Stimulated activated CD8-positive, alpha-beta memory T cell treated with anti-CD3 and anti-CD28 coated beads, Interleukin-12 subunit alpha, Interleukin-12 subunit beta, amount 100 ng/mL, for 24 hours (primary cell): ENCODE data around the gene NAPEPLD.
"Not testable (repeated sequence)": the region's sequence is repeated elsewhere in the genome, so short reads cannot be mapped to it uniquely, and the experiment has no call there.

ENCODE experiments used
- DNase-seq: peaks from one replicate; pipeline ENCODE4 v3.0.0-alpha.2; 2020; ENCODE audit errors: extremely low read depth

Gene NAPEPLD

DNA sequence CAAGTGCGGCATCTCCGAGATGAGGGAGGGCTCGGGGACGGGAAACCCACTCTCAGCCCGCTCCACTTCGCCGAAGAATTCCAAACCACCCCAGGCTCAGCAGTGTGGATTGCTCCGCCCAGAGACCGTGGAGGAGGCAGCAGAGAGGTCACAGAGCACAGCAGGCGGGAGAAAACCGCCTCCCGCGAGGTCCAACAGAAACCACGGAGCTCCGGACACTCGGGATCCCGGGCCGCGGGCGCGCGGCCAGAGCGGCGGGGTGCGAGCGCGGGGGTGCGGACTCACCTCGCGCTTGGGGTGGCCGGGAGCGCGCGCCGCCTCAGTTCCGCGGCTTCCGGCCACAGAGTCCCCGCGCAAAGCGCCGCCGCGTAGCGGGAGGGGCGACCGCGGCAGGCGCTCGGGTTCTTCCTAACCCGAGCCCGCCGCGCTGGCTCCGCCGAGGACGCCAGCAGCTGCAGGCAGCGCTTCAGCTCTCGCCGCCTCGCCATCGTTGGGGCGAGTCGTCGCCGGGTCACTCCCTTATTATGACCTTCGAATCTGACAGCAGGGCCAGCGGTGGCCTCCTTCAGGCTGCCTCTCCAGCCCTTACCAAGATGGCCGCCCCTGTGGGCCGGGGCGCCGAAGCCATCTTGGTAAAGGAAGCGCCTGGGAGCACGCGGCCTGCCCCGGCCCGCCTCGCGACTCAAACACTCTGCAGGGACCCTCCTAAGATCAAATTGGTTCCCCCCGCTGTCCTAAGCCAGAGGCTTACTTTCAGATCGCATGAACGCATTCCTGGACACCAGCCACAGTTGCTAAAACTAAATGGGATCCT, at the start of gene NAPEPLD:
NAPEPLD (minus strand) TSS at position 106 of the 814 bp plus-strand sequence. CDS start 20,323 bp downstream, outside the sequence.
- DNase-seq: peak; percentile 34

DNA sequence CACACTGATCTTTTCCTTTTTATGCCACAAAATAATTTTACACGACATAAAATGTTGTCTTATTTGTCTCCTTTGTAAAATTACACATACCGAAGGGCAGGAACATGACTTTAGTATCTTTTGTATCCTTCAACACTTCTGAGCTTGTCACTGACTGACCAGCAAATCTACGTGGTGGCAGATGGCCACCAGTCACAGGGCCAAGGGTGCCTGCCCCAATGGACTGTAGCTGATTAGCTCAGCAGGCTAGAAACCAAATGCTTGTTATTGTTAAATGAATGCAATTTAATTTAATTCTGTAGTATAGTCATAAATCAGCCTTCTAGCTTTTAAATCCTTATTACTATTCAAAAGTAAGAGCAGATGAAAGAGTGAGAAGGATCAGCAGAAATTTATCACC, 49.2 kb upstream of the NAPEPLD start:
- not testable (repeated sequence) for DNase-seq

DNA sequence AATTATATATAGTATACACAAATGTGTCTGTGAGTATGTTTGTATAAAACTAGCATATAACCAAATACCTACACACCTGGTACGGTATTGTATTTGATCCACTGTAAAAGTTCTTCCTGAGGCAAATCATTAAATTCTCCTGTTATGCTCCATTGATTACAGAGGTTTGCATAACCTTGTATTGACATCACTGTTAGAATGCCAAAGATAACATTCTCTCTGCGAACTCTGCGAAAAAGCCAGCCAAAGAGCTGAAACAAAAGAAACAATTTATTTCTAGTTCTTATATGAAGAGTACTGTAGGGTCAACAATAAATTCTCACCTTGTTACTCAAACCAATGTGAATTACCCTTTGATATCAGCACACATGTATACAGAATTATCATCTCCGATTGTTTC, 46.5 kb upstream of the NAPEPLD start:
- not testable (repeated sequence) for DNase-seq

DNA sequence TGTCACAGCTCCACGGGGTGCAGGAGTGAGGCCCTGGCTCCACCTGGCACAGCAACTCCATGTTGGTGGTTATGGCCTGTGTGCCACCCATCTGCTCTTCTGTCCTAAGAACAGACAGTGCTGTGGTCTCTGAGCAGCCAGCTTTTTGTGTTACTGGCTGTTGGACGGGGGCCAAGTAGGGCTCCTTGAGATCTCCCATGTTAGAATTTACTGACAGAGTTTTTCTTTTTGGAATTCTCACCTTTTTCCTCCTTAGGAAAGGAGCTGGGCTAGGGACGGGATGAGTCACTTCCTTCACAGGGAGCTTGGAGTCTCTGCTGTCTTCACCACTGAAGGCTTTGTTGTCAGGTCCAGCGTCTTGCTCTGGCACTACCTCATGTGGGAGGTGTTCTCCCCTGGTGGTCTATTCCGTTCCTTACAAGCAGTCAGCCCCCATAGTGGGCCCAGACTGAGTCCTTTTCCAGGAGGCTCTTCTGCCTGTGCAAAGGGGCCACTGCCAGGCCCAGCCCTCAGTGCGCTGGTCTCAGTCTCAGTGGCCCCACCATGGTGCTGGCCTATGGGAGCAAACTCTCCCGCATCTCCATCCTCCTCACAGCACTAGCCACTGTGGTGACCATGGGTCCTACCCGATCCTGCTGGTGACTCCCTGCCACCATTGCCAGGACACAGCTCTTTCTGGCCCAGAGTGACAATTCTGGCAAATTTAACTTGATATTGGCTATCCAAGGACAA, 23.7 kb upstream of the NAPEPLD start:
- DNase-seq: not testable (repeated sequence)

DNA sequence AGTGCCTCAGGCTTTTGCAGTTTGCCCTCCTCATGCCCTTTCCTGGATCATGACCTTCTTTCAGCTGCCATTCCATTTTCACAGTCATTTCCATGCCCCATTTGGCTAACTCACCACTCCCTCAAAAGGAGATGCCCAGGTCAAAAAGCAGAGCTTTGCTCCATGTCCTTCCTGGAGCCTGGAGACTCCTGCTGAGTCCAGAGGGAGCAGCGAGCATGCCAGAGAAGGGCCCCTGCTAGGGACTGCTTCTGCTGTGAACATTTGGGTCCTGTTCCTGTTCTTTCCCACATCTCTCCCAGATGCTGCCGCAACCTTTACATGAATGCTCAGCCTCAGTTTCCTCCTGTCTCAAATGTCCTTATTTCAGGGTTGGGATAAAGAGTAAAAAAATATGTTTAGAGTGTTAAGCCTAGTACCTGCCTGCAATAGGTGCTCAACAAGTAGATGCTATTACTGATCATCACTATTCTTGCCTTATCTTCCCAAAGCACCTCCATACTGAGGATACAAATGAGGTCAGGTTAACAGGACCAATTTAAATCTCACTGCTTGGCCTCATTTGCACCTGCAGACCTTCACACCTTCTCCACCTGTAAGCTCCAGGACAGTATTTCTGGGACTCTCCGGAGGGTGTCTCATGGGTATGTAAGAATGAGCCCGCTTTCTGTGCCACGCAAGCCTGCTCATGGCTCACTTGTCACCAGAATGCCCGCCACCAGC, 23.0 kb upstream of the NAPEPLD start:
- DNase-seq: not testable (repeated sequence)

DNA sequence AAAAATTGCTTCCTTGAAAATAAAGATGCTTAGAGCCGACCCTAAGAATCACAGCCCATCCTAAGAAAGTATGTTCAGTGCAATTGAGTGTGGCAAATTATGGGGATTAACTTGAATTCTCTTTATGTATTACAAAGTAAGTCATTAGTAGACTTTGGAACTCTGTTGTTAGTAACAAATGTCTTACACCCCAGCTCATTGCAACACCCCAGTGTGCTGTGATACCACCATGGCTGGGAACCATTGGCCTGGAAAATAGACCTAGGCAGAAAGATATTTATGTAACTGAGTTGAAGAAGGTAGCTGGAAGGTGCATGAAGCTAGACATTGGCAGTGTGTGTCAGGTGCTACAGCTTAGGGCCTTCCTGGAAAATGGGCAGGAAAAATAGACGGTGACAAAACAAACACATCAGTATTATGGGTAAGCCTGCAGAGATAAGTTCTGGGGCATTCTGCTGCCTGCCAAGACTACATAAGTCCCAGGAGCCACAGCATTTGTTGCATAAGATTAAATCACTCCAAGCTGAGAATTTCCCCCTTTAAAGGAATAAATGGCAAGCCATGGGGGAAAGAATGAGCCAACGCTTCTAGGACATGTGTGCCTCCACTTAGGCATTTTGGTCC, 18.1 kb upstream of the NAPEPLD start:
- not testable (repeated sequence) for DNase-seq

DNA sequence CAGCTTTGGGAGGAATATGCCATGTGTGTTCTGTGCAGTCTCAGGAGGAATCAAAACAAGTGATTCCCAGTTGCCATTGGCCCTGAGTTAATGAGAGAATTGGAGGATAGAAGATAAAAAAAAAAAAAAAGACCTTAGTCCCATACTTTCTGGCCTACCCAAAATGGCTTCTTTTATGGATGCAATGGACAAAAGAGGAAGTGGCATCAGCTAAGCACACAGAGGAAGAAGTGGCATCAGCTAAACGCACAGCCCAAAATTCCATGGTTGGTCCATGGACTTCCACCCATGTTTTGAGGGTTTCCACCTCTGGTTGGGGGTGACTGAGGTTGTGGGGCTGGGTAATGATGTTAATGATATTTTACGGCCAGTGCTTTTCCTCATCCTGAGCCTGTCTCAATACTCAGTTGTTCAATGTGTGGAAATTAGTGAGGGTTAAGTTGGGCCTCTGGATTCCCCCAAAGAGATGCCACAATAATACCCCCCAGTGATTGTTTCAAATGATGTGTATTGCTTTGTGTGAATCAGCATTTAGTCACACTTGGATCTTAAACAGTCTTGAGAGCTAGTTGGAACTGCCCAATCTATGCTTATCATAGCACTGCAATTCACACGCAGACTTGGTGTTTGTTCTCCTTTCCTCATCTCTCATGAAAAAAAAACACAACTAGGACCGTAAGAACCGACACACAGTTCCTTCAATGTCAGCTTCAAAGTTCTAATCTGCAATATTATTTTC, 14.4 kb upstream of the NAPEPLD start:
- DNase-seq: not testable (repeated sequence)

DNA sequence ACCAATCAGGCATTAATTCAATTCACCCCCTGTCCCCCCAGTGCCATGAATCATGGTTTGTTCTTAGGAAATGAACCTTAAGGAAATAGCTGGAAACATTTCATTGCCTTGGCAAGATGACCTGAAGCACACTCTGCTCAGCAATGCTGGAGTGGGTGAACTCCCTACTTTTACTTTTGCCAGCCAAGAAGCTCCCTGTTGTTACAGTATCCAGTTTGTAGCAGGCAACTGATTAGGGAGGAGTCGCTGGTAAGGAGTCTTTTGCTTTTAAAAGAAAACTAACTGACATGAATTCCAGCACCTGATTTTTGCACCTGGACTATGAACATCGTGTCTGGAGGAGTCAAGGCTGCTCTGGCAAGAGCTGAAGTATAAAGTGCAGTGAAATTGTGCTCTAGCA, 13.7 kb upstream of the NAPEPLD start:
- not testable (repeated sequence) for DNase-seq

DNA sequence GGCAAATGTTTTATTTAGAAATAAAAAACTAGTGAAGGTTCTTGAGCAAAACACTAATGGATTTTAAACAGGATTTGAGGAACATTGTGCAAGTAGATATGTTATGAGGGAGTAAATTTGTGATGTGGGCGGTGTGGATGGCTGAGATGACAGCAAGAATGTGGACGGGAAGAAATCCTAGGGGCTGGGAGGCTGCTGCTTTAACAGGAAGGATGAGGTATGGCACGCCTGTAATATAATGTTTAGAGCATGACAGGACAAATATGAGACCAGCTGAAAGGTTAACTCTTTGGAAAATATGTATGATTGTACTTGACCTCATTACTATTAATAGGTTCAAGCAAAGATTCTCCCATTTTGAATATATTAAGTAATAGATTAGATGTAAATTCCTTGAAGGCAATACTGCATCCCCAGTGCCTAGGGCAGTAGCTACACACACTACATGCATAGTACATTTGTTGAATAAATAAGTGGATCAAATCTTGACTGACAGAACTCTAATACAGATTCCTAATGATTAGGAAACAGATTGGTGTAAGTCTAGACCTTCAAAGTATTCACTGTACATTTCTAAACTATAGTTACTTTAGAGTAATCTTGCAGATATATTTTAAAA, 13.2 kb upstream of the NAPEPLD start:
- not testable (repeated sequence) for DNase-seq

DNA sequence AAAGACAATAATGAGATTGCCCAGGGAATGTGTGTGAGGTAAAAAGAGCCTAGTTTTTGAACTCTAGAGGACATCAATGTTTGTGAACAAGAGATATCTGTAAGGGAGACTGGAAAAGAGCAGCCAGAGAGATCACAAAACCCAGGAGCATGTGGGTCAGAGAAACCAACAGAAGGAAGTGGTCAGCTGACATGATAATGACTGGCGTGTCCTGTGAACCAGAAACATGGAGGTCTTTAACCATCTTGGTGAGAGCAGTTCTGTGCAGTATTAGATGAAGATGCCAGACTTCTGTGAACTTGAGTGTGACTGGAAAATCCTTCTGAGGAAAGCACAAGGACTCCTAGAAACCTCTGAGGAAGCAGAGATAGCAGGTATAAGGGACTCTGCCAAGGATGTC, 10.2 kb upstream of the NAPEPLD start:
- DNase-seq: not testable (repeated sequence)

DNA sequence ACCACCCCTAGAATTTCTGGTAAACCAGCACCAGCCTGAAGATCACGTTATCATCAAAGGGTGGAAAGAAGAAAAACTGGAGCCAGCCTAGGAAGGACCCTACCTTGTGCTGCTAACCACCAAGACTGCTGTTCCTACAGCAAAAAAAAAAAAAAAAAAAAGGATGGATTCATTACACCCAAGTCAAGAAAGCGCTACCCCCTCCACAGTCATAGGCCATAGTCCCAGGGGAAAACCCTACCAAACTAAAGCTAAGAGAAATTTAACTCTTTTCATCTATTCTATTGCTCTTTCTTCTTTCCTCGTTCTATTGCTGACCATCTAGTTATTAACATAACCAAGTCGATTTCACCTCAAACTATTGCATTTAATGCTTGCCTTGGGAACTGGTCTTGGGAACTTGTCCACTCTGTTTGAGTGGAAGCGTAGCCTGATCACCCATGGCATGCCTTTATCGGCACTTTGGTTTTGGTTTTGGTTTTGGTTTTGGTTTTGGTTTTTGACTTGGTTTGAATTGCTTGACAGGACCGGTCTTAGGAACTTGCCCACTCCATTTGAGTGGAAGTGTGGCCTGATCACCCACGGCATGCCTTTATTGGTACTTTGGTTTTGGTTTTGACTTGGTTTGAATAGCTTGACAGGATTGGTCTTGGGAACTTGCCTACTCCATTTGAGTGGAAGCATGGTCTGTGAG, 6.6 kb upstream of the NAPEPLD start:
- DNase-seq: not testable (repeated sequence)

DNA sequence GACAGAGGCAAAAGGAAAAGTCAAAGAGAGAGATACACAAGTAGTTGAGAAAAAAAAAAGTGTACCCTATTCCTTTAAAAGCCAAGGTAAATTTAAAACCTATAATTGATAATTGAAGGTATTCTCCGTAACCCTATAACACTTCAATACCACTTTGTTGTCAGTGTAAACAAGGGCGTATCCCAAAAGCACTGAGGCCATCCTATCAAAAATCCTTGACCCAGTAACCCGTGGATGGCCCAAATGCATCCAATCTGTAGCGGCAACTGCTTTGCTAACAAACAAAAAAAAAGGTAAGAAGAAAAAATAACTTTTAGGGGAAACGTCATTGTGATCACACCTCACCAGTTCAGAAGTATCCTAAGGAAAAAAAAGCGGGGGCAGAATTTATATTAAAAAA, 5.1 kb upstream of the NAPEPLD start:
- no peak for DNase-seq

DNA sequence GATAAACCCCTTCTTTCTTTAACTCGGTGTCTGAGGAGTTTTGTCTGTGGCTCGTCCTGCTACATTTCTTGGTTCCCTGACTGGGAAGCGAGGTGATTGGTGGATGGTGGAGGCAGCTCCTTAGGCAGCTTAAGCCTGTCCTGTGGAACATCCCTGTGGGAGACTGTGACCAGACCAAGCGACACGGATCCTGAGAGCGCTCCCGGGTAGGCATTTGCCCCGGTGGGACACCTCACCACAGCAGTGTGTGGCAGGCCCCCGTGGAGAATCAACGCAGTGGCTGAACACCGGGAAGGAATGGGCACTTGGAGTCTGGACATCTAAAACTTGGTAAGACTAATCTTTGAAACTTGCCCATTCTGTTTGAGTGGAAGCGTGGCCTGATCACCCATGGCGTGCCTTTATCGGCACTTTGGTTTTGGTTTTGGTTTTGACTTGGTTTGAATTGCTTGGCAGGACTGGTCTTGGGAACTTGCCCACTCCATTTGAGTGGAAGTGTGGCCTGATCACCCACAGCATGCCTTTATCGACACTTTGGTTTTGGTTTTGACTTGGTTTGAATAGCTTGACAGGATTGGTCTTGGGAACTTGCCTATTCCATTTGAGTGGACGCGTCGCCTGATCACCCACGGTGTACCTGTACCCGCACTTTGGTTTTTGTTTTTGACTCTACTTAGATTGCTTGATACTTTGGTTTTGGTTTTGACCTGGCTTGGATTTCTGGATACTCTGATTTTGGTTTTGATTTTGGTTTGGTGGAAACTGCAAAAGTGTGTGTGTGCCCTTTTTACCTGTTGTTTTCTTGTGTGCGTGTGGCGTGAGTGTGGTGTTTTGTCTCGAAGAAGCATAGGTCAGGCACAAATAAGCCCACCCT, 4.1 kb upstream of the NAPEPLD start:
- not testable (repeated sequence) for DNase-seq

DNA sequence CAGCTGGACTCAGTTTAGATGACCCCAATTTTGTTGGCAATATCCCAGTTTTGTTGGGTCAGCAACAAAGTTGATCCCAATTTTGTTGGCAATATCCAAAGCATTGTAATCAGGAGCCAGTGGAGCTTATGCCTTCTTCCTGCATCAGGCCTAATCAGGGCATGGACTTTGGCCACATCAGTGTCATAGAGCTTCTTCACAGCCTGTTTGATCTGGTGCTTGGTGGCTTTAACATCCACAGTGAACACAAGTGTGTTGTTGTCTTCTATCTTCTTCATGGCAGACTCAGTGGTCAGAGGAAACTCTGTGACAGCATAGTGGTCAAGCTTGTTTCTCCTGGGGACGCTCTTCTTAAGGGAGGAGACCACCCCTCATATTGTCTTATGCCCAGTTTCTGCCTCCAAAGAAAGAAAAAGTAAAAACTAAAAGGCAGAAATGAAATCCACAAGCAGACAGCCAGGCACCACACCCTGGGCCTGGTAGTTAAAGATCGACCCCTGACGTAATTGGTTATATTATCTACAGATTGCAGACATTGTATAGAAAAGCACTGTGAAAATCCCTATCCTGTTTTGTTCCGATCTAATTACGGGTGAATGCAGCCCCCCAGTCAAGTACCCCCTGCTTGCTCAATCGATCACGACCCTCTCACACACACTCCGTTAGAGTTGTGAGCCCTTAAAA, 3.2 kb upstream of the NAPEPLD start:
- not testable (repeated sequence) for DNase-seq

DNA sequence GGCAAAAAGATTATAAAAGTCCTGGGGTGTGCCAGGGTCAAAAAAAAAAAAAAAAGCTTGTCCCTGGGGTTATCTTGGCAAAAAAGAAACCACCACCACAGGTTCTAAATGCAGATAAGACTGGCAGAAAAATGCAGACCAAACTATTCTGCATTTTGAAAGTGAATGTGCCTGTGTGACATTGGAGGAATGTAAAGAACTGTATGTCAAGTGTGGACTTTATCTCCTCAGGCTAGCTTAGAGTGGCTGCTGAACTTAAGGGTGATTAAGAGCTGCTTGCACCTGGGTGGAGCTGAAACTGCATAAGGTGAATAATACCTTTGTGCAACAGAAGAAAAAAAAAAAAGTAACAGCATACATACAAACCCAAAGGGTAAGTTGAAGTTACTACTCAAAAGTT, 1.3 kb upstream of the NAPEPLD start:
- no peak for DNase-seq

DNA sequence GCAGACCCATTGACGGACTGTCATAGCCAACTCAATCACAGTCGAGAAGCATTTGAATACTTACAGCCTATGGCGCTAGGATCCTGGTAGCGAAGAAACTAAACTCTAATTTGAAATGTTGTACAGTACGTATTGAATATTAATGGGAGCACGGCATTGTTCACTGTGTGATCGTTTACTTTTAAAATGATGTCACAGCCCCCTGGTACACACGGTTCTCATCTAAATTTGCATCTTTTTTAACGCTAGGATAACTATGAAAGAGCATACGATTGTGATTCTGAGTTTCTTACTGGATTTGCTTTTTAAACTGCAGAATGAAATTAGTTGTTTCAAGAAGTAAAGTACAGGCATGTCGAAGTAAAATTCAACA, 895 bp upstream of the NAPEPLD start:
- no peak for DNase-seq

DNA sequence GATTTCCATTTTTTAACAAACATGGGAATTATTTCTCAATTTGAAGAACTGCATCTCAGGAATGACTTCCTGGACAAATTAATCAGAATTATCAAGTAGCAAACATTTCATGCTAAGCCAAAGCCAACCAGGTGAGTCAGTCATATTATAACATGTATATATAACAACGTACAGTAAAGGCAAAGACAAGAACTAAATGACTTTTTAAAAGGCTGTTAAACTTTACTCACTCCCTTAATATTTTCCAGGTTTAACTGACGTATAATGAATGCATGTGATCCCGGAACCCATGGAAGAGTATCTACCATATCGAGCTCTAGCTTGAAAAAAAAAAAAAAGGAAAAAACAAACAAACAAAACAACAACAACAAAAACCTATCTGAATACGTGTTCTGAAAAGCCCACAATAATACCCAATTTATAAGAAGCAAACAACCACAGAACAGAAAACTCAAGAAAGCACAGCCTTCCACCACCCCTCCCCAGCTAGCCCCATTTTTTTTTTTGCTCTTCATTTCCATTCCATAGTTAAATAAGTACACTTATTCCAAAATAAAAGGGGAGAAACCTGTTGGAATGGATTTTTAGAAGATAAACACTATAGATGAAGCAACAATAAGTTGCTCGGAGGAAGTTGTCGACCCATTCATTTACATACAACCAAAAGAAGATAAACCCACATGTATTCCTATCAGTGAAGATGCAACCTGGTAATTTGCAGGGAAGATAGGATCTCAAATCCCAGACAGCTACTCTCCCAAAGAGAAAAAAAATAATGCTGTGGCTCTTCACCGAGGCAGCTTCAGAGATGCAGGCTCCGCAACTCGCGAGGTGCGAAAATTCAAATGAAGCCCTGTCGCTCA, 537 bp downstream of the NAPEPLD start:
- no peak for DNase-seq

DNA sequence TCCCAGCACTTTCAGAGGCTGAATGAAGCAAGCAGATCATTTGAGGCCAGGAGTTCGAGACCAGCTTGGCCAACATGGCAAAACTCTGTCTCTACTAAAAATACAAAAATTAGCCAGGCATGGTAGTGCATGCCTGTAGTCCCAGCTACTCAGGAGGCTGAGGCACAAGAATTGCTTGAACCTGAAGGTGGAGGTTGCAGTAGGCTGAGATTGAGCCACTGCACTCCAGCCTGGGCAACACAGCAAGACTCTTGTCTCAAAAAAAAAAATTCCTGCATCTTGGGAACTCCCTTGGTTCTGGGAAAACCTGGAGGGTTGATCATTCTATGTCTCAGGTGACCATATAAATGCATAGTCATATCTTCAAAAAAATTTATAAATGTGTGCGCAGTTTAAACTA, 4.1 kb downstream of the NAPEPLD start:
- DNase-seq: not testable (repeated sequence)
